ENCODE measurements around the gene FNDC3A.

DNA sequence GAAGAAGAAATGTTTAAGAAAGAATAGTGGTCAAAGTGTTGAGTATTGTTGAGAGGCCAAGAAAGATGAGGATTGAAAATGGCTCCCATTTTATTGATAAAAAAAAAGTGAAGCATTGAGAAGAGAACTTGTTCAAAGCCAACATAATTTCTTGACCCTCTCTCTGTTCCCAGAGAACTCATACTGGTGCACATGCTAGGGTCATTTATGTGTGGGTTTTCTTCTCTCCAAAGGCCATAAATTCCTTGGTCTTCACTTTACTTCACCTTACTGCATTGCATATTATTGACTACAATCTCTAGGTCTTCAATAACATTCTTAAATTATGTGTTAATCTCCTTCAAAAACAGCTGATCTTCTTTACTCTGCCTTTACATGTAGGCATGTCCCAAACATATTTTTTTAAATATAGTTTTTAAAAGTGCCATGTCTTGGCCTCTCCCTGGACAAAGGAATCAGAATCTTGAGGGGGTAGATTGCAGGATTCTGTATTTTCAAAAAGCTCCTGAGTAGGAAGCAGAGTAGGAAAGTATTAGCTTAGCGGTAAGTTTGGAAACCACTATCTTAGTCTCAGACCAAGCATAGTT is 1.8 kb upstream of the FNDC3A start:
- TF ChIP-seq, protein P1, sequence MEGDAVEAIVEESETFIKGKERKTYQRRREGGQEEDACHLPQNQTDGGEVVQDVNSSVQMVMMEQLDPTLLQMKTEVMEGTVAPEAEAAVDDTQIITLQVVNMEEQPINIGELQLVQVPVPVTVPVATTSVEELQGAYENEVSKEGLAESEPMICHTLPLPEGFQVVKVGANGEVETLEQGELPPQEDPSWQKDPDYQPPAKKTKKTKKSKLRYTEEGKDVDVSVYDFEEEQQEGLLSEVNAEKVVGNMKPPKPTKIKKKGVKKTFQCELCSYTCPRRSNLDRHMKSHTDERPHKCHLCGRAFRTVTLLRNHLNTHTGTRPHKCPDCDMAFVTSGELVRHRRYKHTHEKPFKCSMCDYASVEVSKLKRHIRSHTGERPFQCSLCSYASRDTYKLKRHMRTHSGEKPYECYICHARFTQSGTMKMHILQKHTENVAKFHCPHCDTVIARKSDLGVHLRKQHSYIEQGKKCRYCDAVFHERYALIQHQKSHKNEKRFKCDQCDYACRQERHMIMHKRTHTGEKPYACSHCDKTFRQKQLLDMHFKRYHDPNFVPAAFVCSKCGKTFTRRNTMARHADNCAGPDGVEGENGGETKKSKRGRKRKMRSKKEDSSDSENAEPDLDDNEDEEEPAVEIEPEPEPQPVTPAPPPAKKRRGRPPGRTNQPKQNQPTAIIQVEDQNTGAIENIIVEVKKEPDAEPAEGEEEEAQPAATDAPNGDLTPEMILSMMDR (IDR thresholded peaks at IDR 0.05) = no peak
- no peak for TF ChIP-seq POLR2A (IDR thresholded peaks at IDR 0.05)

All from thyroid gland (tissue), 4 donors.